Osteoblast (primary cell): Measurements from ENCODE around the gene GAS6. TPM values are rescaled to one million over a fixed set of nuclear protein-coding genes. Genes with fewer than 3 reads are reported as not detected.

ENCODE experiments used
- DNase-seq: peaks from one replicate; pipeline ENCODE4 v3.0.0; 2011; ENCODE audit warnings: low spot score, mixed read lengths; ENCODE audit not compliant: insufficient read length; ENCODE audit errors: missing footprints
- H2AFZ ChIP-seq: 2 replicates; pipeline ENCODE4 v1.6.0; 2011; ENCODE audit warnings: mild to moderate bottlenecking, low read length
- H3K27ac ChIP-seq: 2 replicates; pipeline ENCODE4 v1.5.1; 2011; ENCODE audit warnings: mild to moderate bottlenecking, low read depth, low read length, moderate library complexity
- H3K27me3 ChIP-seq: 2 replicates; pipeline ENCODE4 v1.6.0; 2012; ENCODE audit warnings: mild to moderate bottlenecking, control low read depth, inconsistent platforms, low read length, moderate library complexity; ENCODE audit not compliant: insufficient read depth
- H3K36me3 ChIP-seq: 2 replicates; pipeline ENCODE4 v1.5.1; 2011; ENCODE audit warnings: mild to moderate bottlenecking, low read length, control low read depth, moderate library complexity; ENCODE audit not compliant: insufficient read depth
- H3K4me1 ChIP-seq: 2 replicates; pipeline ENCODE4 v1.5.1; 2011; ENCODE audit warnings: mild to moderate bottlenecking, low read length, control low read depth, moderate library complexity; ENCODE audit not compliant: insufficient read depth
- H3K4me2 ChIP-seq: 2 replicates; pipeline ENCODE4 v1.6.0; 2011; ENCODE audit warnings: mild to moderate bottlenecking, low read length; ENCODE audit not compliant: insufficient read depth
- H3K4me3 ChIP-seq: fragments of 200-600 bp; sonication (generic); 3 replicates; pipeline ENCODE4 v1.5.1; 2012; ENCODE audit warnings: mild to moderate bottlenecking, low read length, inconsistent platforms; ENCODE audit not compliant: insufficient read depth
- H3K79me2 ChIP-seq: 2 replicates; pipeline ENCODE4 v1.6.0; 2012; ENCODE audit warnings: mild to moderate bottlenecking, low read length, control low read depth, inconsistent platforms; ENCODE audit not compliant: insufficient read depth
- H3K9me3 ChIP-seq: 2 replicates; pipeline ENCODE4 v1.5.1; 2011; ENCODE audit warnings: low read depth, low read length, control low read depth
- H4K20me1 ChIP-seq: 2 replicates; pipeline ENCODE4 v1.6.0; 2012; ENCODE audit warnings: mild to moderate bottlenecking, low read length, control low read depth; ENCODE audit not compliant: insufficient read depth
- total RNA-seq: library from RNA; depleted of rRNA; stranded (reverse); fragments of >200 nt; gene quantifications from 2 replicates; pipeline ENCODE4 v1.2.3, GENCODE V29; 2012
- TF ChIP-seq, protein P1 (sequence below): IDR thresholded peaks from 2 replicates; pipeline ENCODE4 v1.5.1; 2011; ENCODE audit warnings: mild to moderate bottlenecking, low read depth, low read length, moderate library complexity; ENCODE audit errors: extremely low read depth

Gene GAS6
- total RNA-seq, 1 donor: 417 TPM

DNA sequence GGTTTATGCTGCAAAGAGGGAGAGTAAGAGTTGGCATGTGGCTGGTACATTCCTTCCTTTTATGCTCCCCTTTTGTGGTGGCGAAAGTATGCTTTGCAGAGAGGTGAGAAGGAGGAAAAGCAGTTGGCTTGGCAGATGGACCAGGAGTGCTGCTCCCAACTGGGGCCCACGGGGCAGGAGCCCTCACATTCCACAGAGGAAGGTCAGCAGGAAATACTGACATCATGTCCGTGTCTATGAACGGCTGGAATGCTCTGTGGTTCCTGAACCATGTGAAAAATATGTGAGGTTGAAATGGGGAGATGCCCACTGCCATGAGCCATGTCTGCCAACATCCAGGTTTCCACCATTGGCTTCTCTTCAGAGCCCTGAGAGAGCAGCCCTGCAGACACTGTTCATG, 33.3 kb upstream of the GAS6 start:
- Histone ChIP-seq H3K27ac (peak overlapping the region; percentile 98), H3K27me3 (no peaks in the 10 kb centered on the region), H3K36me3 (no peaks in the 10 kb centered on the region), H4K20me1 (no peaks in the 10 kb centered on the region), H2AFZ (no peak overlapping the region), H3K79me2 (no peaks in the 10 kb centered on the region), H3K4me2 (peak overlapping the region; percentile 29), H3K4me3 (no peak overlapping the region), H3K9me3 (no peaks in the 10 kb centered on the region), H3K4me1 (peaks cover 21% of the 10 kb centered on the region)
- DNase-seq: peak; percentile 96
- TF ChIP-seq, protein P1, sequence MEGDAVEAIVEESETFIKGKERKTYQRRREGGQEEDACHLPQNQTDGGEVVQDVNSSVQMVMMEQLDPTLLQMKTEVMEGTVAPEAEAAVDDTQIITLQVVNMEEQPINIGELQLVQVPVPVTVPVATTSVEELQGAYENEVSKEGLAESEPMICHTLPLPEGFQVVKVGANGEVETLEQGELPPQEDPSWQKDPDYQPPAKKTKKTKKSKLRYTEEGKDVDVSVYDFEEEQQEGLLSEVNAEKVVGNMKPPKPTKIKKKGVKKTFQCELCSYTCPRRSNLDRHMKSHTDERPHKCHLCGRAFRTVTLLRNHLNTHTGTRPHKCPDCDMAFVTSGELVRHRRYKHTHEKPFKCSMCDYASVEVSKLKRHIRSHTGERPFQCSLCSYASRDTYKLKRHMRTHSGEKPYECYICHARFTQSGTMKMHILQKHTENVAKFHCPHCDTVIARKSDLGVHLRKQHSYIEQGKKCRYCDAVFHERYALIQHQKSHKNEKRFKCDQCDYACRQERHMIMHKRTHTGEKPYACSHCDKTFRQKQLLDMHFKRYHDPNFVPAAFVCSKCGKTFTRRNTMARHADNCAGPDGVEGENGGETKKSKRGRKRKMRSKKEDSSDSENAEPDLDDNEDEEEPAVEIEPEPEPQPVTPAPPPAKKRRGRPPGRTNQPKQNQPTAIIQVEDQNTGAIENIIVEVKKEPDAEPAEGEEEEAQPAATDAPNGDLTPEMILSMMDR: no peak

DNA sequence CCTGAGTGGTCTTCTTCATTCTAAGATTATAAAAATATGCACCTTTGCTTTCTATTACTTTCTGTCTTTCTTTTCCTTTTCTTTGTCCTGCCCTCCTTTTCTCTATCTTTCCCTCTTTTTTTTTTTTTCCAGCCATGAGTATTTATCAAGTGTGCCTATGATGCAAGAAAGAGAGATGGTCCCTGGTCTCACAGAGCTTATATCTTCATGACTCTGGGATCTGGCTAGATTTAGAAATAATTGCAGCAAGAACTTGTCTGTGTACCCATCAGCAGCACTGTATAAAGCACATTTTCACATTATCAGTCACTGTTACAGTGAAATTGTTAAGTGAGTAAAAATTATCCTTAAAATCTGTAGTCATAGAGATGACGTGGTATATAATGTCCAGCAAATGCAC, 31.6 kb upstream of the GAS6 start:
- H3K4me1 ChIP-seq: peaks cover 25% of the 10 kb centered on the region
- no peak overlapping the region for H3K4me3 ChIP-seq
- DNase-seq: no peak
- no peak overlapping the region for H2AFZ ChIP-seq
- no peaks in the 10 kb centered on the region for H3K9me3 ChIP-seq
- H3K4me2 ChIP-seq: no peak overlapping the region
- TF ChIP-seq, protein P1: no peak
- no peaks in the 10 kb centered on the region for H4K20me1 ChIP-seq
- no peaks in the 10 kb centered on the region for H3K79me2 ChIP-seq
- H3K27me3 ChIP-seq: no peaks in the 10 kb centered on the region
- H3K36me3 ChIP-seq: no peaks in the 10 kb centered on the region
- H3K27ac ChIP-seq: peak overlapping the region; percentile 98

DNA sequence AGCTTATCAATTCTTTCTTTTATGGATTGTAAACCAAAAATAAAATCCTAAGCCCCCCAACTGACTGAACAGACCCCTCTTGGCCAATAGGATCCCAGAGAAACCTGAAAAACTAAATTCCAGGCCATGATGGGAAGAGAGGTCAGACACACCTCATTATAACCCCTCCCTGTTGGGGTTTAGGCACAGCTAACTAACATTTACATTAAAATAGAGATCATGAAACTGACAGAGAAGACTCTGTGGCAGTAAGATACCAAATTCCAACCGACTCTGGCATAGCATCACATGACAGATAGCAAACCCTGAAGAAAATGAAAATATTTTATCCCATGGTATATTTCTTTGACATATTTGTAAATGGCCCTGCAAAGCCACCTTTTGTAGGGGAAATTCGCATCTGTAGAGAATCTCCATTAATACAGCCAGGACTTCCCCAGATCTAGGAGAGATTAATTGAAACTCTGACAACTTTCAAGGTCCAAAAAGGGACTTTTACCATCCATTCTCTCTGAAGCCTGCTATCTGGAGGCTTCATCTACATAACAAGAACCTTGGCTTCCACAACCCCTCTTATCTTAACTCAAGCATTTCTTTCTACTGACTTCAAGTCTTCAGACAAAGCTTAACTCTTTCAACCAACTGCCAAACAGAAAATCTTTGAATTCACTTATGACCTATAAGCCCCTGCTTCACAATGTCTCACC, 27.1 kb upstream of the GAS6 start:
- TF ChIP-seq, protein P1: no peak
- Histone ChIP-seq H3K27me3 (no peaks in the 10 kb centered on the region), H3K36me3 (no peaks in the 10 kb centered on the region), H3K4me1 (peaks cover 18% of the 10 kb centered on the region), H3K79me2 (no peaks in the 10 kb centered on the region), H3K27ac (no peak overlapping the region), H3K9me3 (no peaks in the 10 kb centered on the region), H4K20me1 (no peaks in the 10 kb centered on the region), H3K4me3 (no peak overlapping the region), H2AFZ (no peak overlapping the region), H3K4me2 (no peak overlapping the region)
- DNase-seq: no peak

DNA sequence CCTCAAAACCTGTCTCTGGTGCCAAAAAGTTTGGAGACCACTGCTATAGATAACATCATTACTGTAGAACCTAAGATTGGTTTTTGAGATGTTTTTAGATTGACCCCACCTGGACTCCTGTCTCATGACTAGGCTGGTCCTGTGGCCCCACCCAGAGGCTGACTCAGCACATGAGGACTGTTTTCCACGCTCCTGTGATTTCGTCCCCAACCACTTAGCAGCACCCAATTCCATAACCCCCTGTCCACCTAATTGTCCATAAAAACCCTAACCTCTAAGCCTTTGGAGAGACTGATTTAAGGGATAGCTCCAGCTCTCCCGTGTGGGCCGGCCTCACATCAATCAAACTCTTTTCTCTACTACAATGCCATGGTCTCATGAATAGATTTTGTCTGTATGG, 25.6 kb upstream of the GAS6 start:
- Histone ChIP-seq H3K27me3 (no peaks in the 10 kb centered on the region), H3K4me2 (no peak overlapping the region), H3K4me1 (peaks cover 16% of the 10 kb centered on the region), H3K9me3 (no peaks in the 10 kb centered on the region), H3K27ac (no peak overlapping the region), H3K36me3 (no peaks in the 10 kb centered on the region), H2AFZ (peak overlapping the region; percentile 53), H3K4me3 (no peak overlapping the region), H4K20me1 (no peaks in the 10 kb centered on the region), H3K79me2 (no peaks in the 10 kb centered on the region)
- no peak for DNase-seq
- TF ChIP-seq, protein P1: no peak
